ENCODE results near the gene CTSE.
"Not testable (repeated sequence)": the region's sequence is repeated elsewhere in the genome, so short reads cannot be mapped to it uniquely, and the experiment has no call there.

The CTSE gene

GRCh38 chr1:206014601-206015000 lies 9.1 kb downstream of the CTSE start:
- DNase-seq (ENCODE audit: low read depth, low spot score): no peak

DNA sequence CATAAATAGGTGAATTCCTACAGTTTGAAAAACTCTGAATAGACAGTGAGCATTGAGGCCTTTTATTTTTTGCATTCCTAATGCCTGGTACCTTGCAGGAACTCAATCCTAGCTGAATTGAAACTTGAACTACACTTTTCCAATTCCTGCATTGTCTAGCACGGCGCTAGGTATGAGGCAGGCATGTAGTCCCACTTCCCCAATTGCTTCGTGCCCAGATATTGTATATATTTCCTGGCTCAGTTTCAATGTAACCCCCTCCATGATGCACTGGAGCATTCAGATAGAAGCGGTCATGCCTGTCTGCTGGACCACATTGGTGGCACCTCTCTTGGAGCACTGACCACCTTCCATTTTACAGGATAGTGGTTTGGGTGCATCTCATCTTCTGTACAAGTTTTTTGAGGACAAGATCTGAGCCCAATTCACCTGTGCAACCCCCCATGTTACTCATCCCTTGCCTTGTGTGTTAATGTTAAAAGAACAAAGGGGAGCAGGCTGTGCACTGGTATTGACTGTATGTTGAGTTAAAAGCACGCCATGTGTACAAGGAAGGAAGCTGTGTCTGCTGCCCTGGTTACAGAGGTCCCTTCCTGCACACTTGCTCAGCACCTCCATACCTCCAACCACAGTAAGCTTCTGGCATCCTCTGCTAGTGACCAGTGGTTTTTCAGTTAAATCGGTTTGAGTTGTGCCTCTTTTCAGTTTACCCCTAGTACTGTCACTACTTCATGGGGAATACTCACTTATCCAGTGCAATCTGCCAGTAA lies 10.5 kb downstream of the CTSE start:
- DNase-seq (ENCODE audit: low read depth, low spot score): no peak

DNA sequence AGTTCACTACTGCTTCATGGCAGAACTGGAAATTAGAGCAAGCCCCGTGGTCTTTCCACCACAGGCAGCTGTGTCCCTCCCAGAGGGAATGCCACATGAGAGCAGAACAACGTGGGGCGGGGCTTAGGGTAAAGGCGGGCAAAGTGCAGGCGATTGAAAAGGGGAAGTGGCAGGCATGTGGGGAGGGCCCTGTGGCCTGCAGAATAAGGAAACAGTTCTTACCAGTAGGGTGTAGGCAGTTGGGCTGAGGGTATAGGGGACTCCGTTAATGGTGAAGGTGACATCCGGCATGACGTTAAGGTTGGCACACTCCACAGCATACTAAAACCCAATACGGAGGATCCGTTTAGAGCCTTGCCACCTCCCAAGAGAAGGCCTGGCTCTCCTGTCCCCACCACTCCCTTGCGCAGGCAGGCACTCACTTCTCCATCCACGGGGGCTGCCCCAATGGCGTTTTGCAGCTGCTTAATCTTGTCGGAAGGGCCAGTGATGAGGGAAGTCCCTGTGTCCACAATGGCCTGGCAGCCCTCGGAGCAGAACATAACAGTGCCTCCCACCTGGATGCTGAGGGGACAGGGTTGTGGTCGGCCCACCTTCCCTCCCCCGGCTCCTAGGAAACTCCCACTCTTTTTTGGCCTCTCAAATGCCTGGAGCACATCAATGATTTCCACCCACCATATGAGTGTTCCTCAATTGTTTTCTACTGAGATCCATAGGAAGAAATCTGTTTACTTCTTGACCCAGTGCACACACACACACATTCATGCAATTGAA lies 11.4 kb downstream of the CTSE start:
- no peak for DNase-seq (ENCODE audit: low read depth, low spot score)

GRCh38 chr1:206011057-206011456 lies 12.6 kb downstream of the CTSE start:
- no peak for DNase-seq (ENCODE audit: low read depth, low spot score)

- no peak for DNase-seq (ENCODE audit: low read depth, low spot score)
These were observed 13.6 kb downstream of the CTSE start for GRCh38 chr1:206010060-206010459.

- DNase-seq (ENCODE audit: low read depth, low spot score): no peak
These were observed 16.7 kb downstream of the CTSE start for GRCh38 chr1:206006946-206007345.

GRCh38 chr1:206005778-206006180 lies 17.9 kb downstream of the CTSE start:
- no peak for DNase-seq (ENCODE audit: low read depth, low spot score)

DNA sequence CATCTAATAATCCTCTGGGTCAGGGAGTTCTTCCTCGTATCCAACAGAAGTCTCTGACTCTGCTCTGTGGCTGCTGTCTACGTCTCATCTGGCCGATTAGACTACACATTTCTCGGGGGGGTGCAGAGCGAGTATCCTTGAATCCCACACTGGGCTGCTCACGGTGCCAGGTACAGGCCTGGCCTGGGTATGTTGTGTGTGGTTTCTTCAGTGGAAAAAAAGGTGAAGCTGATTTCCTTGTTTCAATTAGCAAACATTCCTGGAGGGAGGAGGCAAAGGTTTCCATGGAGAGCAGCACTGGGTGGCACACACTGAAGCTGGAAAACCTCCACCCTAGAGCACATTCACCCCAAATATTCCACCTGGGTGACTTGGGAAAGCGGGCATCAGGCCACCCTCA lies 18.5 kb downstream of the CTSE start:
- DNase-seq (ENCODE audit: low read depth, low spot score): no peak

DNA sequence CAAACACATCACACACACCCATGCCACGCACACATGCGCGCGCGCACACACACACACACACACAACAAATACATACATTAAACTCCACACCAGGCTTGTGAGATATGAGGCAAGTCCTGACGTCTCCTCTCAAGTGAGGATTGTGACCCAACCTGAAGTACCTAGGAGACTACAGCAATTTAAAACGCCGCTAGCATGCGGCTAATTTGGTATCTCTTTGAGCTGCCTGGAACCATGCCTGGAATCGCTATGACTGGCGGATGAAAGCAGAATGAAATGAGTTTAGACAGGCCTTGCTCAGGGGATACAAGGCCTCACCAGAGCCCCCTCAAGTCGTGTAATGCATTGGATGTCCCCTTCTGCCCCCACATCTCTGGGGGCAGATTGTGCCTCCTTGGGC lies 18.9 kb downstream of the CTSE start:
- DNase-seq (ENCODE audit: low read depth, low spot score): no peak

- no peak for DNase-seq (ENCODE audit: low read depth, low spot score)
These were observed 19.6 kb downstream of the CTSE start for GRCh38 chr1:206003854-206004800.

DNA sequence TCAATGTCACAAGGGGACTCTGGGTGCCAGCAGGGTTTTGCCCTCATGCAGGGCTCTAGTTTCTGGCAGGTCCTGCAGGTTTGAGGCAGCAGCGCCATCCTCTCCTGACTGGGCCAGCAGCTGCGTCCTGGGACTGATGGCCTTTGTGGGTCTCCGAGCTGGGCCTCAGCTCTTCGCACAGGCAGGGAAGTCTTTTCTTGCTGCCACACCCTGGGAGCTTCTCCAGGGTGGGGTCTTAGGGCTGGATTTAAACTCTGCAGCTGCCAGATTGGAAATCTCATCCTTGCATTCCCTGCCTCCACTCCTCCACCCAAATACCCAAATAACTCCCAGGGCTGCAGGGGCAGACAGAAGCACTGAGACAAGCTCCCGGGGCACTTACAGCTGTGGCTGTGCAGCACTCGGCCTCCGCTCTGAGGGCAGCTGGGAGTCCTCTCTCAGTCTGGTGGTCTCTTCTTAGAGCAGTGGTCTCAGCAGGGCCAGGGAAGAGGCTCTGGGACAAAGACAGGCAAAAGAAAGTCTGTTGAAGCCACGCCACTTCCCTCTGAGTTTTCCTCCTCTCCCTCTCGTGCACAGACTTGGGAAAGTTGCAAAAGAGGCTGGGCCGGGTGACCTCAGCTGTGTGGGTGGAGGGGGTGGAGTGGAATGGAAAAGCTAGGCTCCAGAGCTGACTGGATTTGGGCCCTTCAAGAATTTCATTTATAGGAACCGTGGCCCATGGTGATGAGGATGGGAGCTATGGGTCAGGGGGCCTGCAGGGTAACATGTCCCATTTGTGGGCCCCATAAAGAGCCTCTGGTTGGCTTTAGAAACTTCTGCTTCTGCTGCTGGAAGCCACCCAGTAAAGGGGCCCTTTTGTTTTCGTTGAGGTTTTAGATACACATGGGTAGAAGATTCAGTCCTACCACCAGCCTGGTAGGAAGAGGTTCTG lies 20.6 kb downstream of the CTSE start, which contains the start of gene RAB7B:
Gene RAB7B (minus strand): TSS at position 525 of the 931 bp plus-strand sequence. CDS start 9,260 bp downstream, outside the sequence.
- no peak for DNase-seq (ENCODE audit: low read depth, low spot score)

- DNase-seq (ENCODE audit: low read depth, low spot score): no peak
These were observed 21.5 kb downstream of the CTSE start for GRCh38 chr1:206002160-206002559.

GRCh38 chr1:206001476-206001888 lies 22.2 kb downstream of the CTSE start:
- DNase-seq (ENCODE audit: low read depth, low spot score): no peak

GRCh38 chr1:206000641-206001339 lies 22.9 kb downstream of the CTSE start:
- DNase-seq (ENCODE audit: low read depth, low spot score): no peak

DNA sequence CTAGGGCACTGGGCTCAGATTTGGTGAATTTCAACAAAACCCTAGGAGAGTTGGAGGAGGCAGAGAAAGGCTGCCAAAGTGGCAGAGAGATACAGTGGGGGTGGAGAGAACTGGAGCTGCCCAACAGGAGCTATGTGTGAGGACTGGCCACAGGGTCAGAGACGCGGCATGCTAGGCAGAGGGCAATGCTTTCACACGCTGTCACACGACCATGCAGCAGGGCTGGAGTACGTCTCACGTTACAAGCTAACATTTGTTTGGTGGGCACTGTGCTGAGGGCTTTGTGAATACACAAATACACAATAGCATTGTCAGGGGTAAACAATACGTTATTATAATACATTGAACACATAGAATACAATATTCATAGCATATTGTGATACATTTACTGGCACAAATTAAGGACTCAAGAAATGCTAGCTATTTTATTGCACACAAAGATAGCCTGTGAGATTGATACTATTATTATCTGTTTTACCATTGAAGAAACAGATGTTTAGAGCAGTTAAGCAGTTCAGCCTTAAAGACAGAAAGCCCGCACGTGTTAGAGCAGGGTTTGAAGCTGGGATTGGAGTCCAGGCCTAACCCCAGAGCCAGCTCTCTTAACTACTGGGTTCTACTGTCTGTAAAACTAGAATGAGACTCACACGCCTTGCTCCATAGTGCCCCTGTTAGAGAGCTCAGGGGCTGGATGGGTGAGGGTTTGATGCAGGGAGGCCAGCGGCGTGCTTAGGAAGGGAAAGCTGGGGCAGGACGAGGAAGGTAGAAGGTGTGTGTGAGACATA lies 25.0 kb downstream of the CTSE start:
- no peak for DNase-seq (ENCODE audit: low read depth, low spot score)

DNA sequence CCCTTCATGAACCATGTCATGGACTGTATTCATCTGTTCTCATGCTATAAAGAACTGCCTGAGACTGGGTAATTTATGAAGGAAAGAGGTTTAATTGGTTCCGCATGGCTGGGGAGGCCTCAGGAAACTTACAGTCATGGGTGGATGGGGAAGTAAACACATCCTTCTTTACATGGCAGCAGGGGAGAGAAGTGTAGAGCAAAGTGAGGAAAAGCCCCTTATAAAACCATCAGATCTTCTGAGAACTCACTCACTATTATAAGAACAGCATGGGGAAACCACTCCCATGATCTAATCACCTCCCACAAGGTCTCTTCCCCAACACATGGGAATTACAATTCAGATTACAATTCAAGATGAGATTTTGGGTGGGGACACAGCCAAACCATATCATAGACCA lies 27.1 kb downstream of the CTSE start:
- DNase-seq (ENCODE audit: low read depth, low spot score): not testable (repeated sequence)

DNA sequence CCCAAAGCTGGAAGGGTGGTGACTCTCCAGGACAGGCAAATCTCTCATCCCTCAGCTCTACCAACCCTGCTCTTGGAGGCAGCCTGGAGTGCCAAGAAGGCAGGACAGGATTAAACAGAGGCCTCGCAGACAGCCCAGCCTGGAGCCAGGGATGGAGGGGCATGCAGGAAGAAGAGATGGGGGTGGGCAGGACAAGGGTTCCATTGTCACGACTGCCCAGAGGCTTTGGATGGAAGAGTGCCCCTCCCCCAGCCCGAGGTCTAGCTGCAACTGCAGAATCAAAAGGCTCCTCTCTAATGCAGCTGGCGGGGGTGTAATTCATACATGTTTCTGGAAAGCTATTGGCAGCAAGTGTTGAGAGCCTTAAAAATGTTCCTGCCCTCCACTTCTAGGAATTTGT lies 29.3 kb downstream of the CTSE start:
- no peak for DNase-seq (ENCODE audit: low read depth, low spot score)

DNA sequence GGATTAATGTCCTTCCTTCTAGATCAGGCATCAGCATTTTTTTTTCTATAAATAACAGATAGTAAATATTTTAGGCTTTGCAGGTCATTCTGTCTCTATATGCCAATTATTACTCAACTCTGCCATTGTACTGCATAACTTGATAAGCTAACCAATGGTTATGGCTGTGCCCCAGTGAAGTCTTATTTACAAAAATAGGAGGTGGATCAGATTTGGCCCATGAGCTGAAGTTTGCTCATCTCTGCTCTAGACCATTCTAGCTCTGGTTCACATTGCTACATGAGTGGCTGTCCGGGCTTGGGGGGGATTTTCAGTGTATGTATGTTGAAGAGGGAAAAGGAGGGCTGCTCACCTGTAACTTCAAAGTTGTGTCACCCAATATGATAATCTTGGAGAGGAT lies 30.6 kb downstream of the CTSE start:
- DNase-seq (ENCODE audit: low read depth, low spot score): no peak

DNA sequence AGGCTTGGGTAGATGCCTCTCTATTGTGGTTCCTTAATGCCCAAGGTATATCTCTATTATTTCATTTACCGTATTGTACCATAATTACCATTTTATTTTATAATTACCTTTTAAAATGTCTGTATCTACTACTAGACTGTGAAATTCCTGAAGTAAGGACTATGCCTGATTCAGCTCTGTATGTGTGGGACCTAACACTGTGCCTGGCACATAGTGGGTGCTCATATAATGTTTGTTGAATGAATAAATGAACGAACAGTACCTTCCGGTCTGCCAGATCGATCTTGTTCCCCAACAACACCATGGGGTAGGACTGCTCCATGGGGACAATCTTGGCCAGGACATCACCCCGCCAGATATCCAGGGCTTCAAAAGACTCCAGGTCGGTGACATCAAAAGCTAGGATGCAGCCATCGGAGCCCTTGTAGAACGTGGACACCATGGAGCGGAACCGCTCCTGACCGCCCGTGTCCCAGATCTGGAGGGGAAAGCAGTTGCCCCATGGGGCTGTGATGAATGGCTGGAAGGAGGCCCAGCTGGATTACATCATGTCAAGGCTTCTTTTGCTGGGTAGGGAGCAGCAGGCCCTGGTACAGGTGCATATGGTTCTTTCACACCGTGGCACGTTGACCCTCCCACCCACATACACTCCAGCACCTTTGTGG lies 31.3 kb downstream of the CTSE start:
- no peak for DNase-seq (ENCODE audit: low read depth, low spot score)
